H9 (cell line): ENCODE results near the gene MYH7. TPM values are rescaled to one million over a fixed set of nuclear protein-coding genes. Genes with fewer than 3 reads are reported as not detected.

ENCODE experiments used
- DNase-seq: peaks from one replicate; pipeline ENCODE4 v3.0.0-alpha.2; 2017
- H2AFZ ChIP-seq: one replicate; pipeline ENCODE4 v1.6.1; 2013; ENCODE audit warnings: mild to moderate bottlenecking, low read length, control low read depth, moderate library complexity
- H2AK5ac ChIP-seq: 2 replicates; pipeline ENCODE4 v1.6.1; 2013; ENCODE audit warnings: low read length, control low read depth, mixed read lengths; ENCODE audit not compliant: insufficient read length
- H2BK120ac ChIP-seq: one replicate; pipeline ENCODE4 v1.6.1; 2013; ENCODE audit warnings: low read depth, mild to moderate bottlenecking, low read length, control low read depth, inconsistent platforms; ENCODE audit not compliant: poor library complexity, severe bottlenecking
- H2BK12ac ChIP-seq: 2 replicates; pipeline ENCODE4 v1.6.1; 2013; ENCODE audit warnings: low read length, control low read depth, mixed read lengths, low read depth; ENCODE audit not compliant: insufficient read length
- H2BK15ac ChIP-seq: 2 replicates; pipeline ENCODE4 v1.6.1; 2013; ENCODE audit warnings: low read depth, low read length, control low read depth
- H2BK20ac ChIP-seq: one replicate; pipeline ENCODE4 v1.6.1; 2013; ENCODE audit warnings: low read depth, mild to moderate bottlenecking, low read length, control low read depth, inconsistent platforms; ENCODE audit not compliant: poor library complexity, severe bottlenecking
- H2BK5ac ChIP-seq: 2 replicates; pipeline ENCODE4 v1.6.1; 2013; ENCODE audit warnings: low read length, control low read depth, mixed read lengths; ENCODE audit not compliant: insufficient read length
- H3K14ac ChIP-seq: 2 replicates; pipeline ENCODE4 v1.6.1; 2013; ENCODE audit warnings: low read length, control low read depth; ENCODE audit not compliant: insufficient read depth
- H3K18ac ChIP-seq: 2 replicates; pipeline ENCODE4 v1.6.1; 2013; ENCODE audit warnings: low read depth, mild to moderate bottlenecking, mixed read lengths, low read length, control low read depth; ENCODE audit not compliant: insufficient read length
- H3K23ac ChIP-seq: 2 replicates; pipeline ENCODE4 v1.6.1; 2013; ENCODE audit warnings: low read length, control low read depth, mixed read lengths, low read depth; ENCODE audit not compliant: insufficient read length
- H3K23me2 ChIP-seq: 2 replicates; pipeline ENCODE4 v1.6.1; 2013; ENCODE audit warnings: low read depth, mild to moderate bottlenecking, mixed read lengths, low read length, control low read depth; ENCODE audit not compliant: insufficient read length, poor library complexity, severe bottlenecking
- H3K27ac ChIP-seq: 2 replicates; pipeline ENCODE4 v1.5.1; 2013; ENCODE audit warnings: low read length, control low read depth, mixed read lengths, low read depth; ENCODE audit not compliant: insufficient read length
- H3K27me3 ChIP-seq: 2 replicates; pipeline ENCODE4 v1.6.1; 2013; ENCODE audit warnings: low read length, control low read depth, inconsistent platforms; ENCODE audit not compliant: insufficient read depth
- H3K4ac ChIP-seq: 2 replicates; pipeline ENCODE4 v1.6.1; 2013; ENCODE audit warnings: low read depth, mild to moderate bottlenecking, control low read depth, inconsistent platforms, low read length, moderate library complexity
- H3K4me1 ChIP-seq: 2 replicates; pipeline ENCODE4 v1.6.1; 2013; ENCODE audit warnings: low read length, control low read depth, inconsistent platforms; ENCODE audit not compliant: insufficient read depth
- H3K4me2 ChIP-seq: 2 replicates; pipeline ENCODE4 v1.6.1; 2013; ENCODE audit warnings: low read length, control low read depth, mixed read lengths; ENCODE audit not compliant: insufficient read length, insufficient read depth
- H3K56ac ChIP-seq: 2 replicates; pipeline ENCODE4 v1.6.1; 2013; ENCODE audit warnings: low read depth, mild to moderate bottlenecking, mixed read lengths, low read length, control low read depth; ENCODE audit not compliant: insufficient read length
- H3K79me1 ChIP-seq: 2 replicates; pipeline ENCODE4 v1.6.1; 2013; ENCODE audit warnings: low read depth, mild to moderate bottlenecking, moderate library complexity, low read length, control low read depth, inconsistent platforms; ENCODE audit not compliant: insufficient read depth, poor library complexity, severe bottlenecking
- H3K79me2 ChIP-seq: 2 replicates; pipeline ENCODE4 v1.6.1; 2013; ENCODE audit warnings: low read length, control low read depth, inconsistent platforms; ENCODE audit not compliant: insufficient read depth
- H3K9ac ChIP-seq: 2 replicates; pipeline ENCODE4 v1.6.1; 2013; ENCODE audit warnings: low read length, control low read depth, mixed read lengths; ENCODE audit not compliant: insufficient read length; ENCODE audit errors: extremely low read depth
- H3K9me3 ChIP-seq: one replicate; pipeline ENCODE4 v1.6.1; 2013; ENCODE audit warnings: low read depth, low read length, inconsistent platforms; ENCODE audit not compliant: control insufficient read depth
- H3T11ph ChIP-seq: one replicate; pipeline ENCODE4 v1.6.1; 2013; ENCODE audit warnings: mild to moderate bottlenecking, low read length, control low read depth, inconsistent platforms
- H4K20me1 ChIP-seq: one replicate; pipeline ENCODE4 v1.6.1; 2013; ENCODE audit not compliant: control insufficient read depth, insufficient read length, insufficient read depth
- H4K5ac ChIP-seq: 2 replicates; pipeline ENCODE4 v1.6.1; 2013; ENCODE audit warnings: low read depth, mild to moderate bottlenecking, mixed read lengths, low read length, control low read depth; ENCODE audit not compliant: insufficient read length
- H4K8ac ChIP-seq: replicated peaks from 2 replicates; pipeline ENCODE4 v1.6.1; 2013; ENCODE audit warnings: low read length, control low read depth, mixed read lengths, low read depth; ENCODE audit not compliant: insufficient read length
- H4K91ac ChIP-seq: 2 replicates; pipeline ENCODE4 v1.6.1; 2013; ENCODE audit warnings: low read depth, mild to moderate bottlenecking, moderate library complexity, mixed read lengths, low read length, control low read depth; ENCODE audit not compliant: insufficient read length
- H3K27ac Mint-ChIP-seq, 3 experiments: 2 replicates in 2 of 3; 3 replicates in 1 of 3; pipeline ENCODE4 v1.8.0; 2020 to 2021; ENCODE audit warnings: mixed read lengths in 3 of 3, mild to moderate bottlenecking in 1 of 3, moderate library complexity in 1 of 3
- H3K27me3 Mint-ChIP-seq: 2 replicates; pipeline ENCODE4 v1.8.0; 2021; ENCODE audit warnings: low read depth, mild to moderate bottlenecking, moderate library complexity, mixed read lengths
- H3K36me3 Mint-ChIP-seq, 3 experiments: 2 replicates in 2 of 3; 3 replicates in 1 of 3; pipeline ENCODE4 v1.8.0; 2020 to 2021; ENCODE audit warnings: low read depth in 3 of 3, mixed read lengths in 3 of 3; ENCODE audit not compliant: insufficient read depth in 1 of 3
- H3K4me1 Mint-ChIP-seq, 2 experiments: 2 replicates each; pipeline ENCODE4 v1.8.0; 2020; ENCODE audit warnings: mixed read lengths in 2 of 2
- H3K4me3 Mint-ChIP-seq, 2 experiments: 2 replicates in 1 of 2; 3 replicates in 1 of 2; pipeline ENCODE4 v1.8.0; 2020 to 2021; ENCODE audit warnings: mild to moderate bottlenecking in 2 of 2, mixed read lengths in 2 of 2, moderate library complexity in 1 of 2
- H3K9me3 Mint-ChIP-seq, 2 experiments: 2 replicates in 1 of 2; 3 replicates in 1 of 2; pipeline ENCODE4 v1.8.0; 2020; ENCODE audit warnings: mild to moderate bottlenecking in 2 of 2, mixed read lengths in 2 of 2, moderate library complexity in 1 of 2
- CTCF ChIP-seq: fragments of 200-600 bp; sonication (generic); conservative IDR thresholded peaks from 3 replicates; pipeline ENCODE4 v1.8.0; 2021; ENCODE audit warnings: antibody characterized with exemption, mild to moderate bottlenecking
- WGBS: extraction: QIAGEN DNeasy Blood & Tissue Kit; methylation state at CpG from one replicate; pipeline ENCODE4 v1.1.7; 2013; ENCODE audit warnings: missing lambda C conversion rate, low lambda C conversion rate, mixed read lengths; ENCODE audit not compliant: insufficient read length; ENCODE audit errors: extremely low coverage; 5-methylcytosine and 5-hydroxymethylcytosine counted together
- total RNA-seq: library from RNA; stranded (reverse); gene quantifications from 2 replicates; pipeline ENCODE4 v1.2.1, GENCODE V29; 2021

The MYH7 gene
- total RNA-seq, 1 experiment from 2014 or later = not detected

- Mint-ChIP-seq H3K27me3 (peaks cover 49% of the 10 kb centered on the region), H3K9me3 (no peaks in the 10 kb centered on the region), H3K4me3 (no peak overlapping the region), H3K4me1 (peaks cover 9 to 15% of the 10 kb centered on the region in 2 experiments), H3K36me3 (no peaks in the 10 kb centered on the region; a peak in 1 of 7 replicates), H3K27ac (no peak overlapping the region)
- no peaks in the 10 kb centered on the region for H3K79me2 ChIP-seq
- H2AK5ac ChIP-seq = no peak overlapping the region
- no peak overlapping the region for H4K91ac ChIP-seq
- H3K27me3 ChIP-seq = no peaks in the 10 kb centered on the region
- no peak overlapping the region for H2AFZ ChIP-seq
- H4K5ac ChIP-seq = no peak overlapping the region
- H2BK12ac ChIP-seq = no peak overlapping the region
- no peak overlapping the region for H3K18ac ChIP-seq
- H2BK15ac ChIP-seq = no peak overlapping the region
- H2BK5ac ChIP-seq = no peak overlapping the region
- no peak overlapping the region for H3K23ac ChIP-seq
- H3T11ph ChIP-seq = no peak overlapping the region
- no peak overlapping the region for H3K4me2 ChIP-seq
- H3K9me3 ChIP-seq = no peaks in the 10 kb centered on the region
- H3K4me1 ChIP-seq = 0 out of 2 replicates have a peak, but pooled peaks cover 3% of the 10 kb centered on the region
- no CpG with 5 or more reads among the region's 29 CpGs for WGBS
- no peaks in the 10 kb centered on the region for H3K79me1 ChIP-seq
- H4K8ac ChIP-seq = no peak overlapping the region
- H3K14ac ChIP-seq = no peak overlapping the region
- H3K27ac ChIP-seq = no peak overlapping the region
- no peaks in the 10 kb centered on the region for H3K23me2 ChIP-seq
- TF ChIP-seq CTCF = no peak
- no peaks in the 10 kb centered on the region for H4K20me1 ChIP-seq
- no peak overlapping the region for H3K9ac ChIP-seq
- H3K56ac ChIP-seq = no peak overlapping the region
- DNase-seq = no peak
- no peak overlapping the region for H2BK120ac ChIP-seq
- H3K4ac ChIP-seq = no peak overlapping the region
- H2BK20ac ChIP-seq = no peak overlapping the region
Measured at GRCh38 chr14:23384364-23385080, 50.9 kb downstream of the MYH7 start.
